Measurements from ENCODE around the gene RGS6.

DNA sequence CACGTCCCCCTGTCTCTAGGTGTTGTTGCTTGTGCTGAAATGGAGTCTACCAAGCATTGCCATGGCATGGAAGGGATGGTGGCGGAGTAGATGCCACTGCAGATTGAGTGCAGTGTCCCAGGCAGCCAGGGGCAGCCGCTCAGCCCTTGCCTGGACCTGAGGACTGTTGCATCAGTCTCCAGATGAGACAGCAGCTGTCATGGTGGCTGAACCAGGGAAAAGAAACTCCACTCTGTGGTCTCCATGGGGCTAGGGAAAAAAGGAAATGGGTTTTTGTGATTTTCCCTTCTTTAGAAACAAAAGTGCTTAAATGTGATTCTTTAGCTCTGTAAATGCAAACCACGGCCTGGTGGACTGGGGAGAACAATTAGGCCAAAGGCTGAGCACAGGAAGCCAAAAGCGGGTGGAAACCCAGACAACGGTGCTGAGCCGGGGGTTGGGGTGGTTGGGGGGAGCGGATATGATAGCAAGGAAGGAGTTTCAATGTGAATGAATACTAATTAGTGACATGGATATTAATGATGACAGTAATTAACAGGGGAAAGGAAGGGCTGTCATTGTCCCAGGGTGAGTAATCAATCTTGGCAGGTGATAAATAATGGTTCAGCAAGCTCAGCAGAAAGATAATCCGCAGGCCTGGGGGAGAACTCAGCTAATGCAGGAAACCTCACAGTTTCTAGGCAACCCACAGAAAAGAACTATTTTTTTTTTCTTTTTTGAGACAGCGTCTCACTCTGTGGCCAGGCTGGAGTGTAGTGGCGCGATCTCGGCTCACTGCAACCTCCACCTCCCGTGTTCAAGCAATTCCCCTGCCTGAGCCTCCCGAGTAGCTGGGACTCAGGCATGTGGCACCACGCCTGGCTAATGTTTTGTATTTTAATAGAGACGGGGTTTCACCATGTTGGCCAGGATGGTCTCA lies 519.1 kb downstream of the RGS6 start:
- no peak for TF ChIP-seq CTCF (conservative IDR thresholded peaks at IDR 0.05; ENCODE audit: low read depth, low read length)
- no peak for TF ChIP-seq POLR2A (IDR thresholded peaks at IDR 0.05; ENCODE audit: low read depth, low read length)
- no peak for TF ChIP-seq RCOR1 (IDR thresholded peaks at IDR 0.05; ENCODE audit: insufficient replicate concordance, low read length)
- TF ChIP-seq MXI1 (IDR thresholded peaks at IDR 0.05; ENCODE audit: borderline replicate concordance, low read depth, low read length) = no peak
